NT2/D1 (cell line): ENCODE data around the gene DUSP7.

Experiments
- SUZ12 ChIP-seq: IDR thresholded peaks from 2 replicates; pipeline ENCODE4 v1.6.1; 2011; ENCODE audit not compliant: insufficient read length, insufficient read depth; ENCODE audit errors: extremely low read depth
- YY1 ChIP-seq: IDR thresholded peaks from 2 replicates; pipeline ENCODE4 v1.6.1; 2011; ENCODE audit not compliant: insufficient read length, insufficient read depth
- ZNF274 ChIP-seq: IDR thresholded peaks from 2 replicates; pipeline ENCODE4 v1.6.1; 2011; ENCODE audit warnings: mild to moderate bottlenecking, low read depth, low read length

DNA sequence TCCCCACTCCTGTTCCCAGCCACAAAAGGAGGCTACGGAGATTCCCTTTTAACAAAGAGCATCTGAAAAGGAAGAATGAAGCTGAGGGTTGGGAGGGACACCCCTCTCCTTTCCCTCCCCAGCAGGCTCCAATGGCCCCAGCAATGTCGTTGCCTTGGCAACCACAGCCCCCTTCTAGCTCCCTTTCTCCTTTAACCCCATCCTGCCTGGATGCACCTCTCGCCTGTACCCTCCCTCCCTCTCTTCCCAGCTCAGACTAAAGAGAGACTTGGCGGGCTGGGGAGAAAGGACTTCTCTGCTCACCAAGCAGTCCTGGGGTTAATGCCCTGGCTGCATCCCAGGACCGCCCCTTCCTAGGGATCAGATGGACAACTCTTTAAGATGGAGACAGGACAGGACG is 53.6 kb downstream of the DUSP7 start:
- no peak for TF ChIP-seq YY1
- no peak for TF ChIP-seq ZNF274
- TF ChIP-seq SUZ12 = no peak
